NB4 (cell line): ENCODE results near the gene KIF13A.

Experiments
- DNase-seq: peaks from one replicate; pipeline ENCODE4 v3.0.0; 2010; ENCODE audit warnings: low read depth
- H3K4me3 ChIP-seq: one replicate; pipeline ENCODE4 v1.5.1; 2011; ENCODE audit warnings: mild to moderate bottlenecking, low read depth, low read length, moderate library complexity
- POLR2A ChIP-seq: IDR thresholded peaks from 2 replicates; pipeline ENCODE4 v1.6.1; 2011; ENCODE audit warnings: mild to moderate bottlenecking; ENCODE audit not compliant: insufficient read length; ENCODE audit errors: extremely low read depth
- TF ChIP-seq, protein P1 (sequence below): IDR thresholded peaks from one replicate; pipeline ENCODE4 v1.5.1; 2012; ENCODE audit warnings: low read depth, low read length

KIF13A gene

DNA sequence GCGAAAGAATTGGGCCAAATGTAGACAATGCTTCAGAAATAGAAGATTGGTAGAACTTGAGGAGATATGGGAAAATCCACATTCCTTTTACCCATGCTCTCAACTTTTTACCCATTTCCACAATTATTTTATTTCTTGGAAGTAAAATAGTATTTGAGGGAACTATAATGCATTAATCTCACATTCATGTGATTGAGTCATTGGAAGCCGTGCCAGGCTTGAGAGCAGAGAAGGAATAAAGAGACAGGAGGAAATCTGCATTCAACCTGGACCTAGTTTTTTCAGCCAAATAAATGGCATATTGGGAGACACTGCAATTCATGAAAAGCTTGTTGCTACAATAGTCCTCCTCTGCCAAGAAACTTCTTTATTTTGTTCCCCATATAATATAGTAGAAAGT, 278.0 kb downstream of the KIF13A start:
- DNase-seq, result no peak
- TF ChIP-seq, protein P1, sequence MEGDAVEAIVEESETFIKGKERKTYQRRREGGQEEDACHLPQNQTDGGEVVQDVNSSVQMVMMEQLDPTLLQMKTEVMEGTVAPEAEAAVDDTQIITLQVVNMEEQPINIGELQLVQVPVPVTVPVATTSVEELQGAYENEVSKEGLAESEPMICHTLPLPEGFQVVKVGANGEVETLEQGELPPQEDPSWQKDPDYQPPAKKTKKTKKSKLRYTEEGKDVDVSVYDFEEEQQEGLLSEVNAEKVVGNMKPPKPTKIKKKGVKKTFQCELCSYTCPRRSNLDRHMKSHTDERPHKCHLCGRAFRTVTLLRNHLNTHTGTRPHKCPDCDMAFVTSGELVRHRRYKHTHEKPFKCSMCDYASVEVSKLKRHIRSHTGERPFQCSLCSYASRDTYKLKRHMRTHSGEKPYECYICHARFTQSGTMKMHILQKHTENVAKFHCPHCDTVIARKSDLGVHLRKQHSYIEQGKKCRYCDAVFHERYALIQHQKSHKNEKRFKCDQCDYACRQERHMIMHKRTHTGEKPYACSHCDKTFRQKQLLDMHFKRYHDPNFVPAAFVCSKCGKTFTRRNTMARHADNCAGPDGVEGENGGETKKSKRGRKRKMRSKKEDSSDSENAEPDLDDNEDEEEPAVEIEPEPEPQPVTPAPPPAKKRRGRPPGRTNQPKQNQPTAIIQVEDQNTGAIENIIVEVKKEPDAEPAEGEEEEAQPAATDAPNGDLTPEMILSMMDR, result no peak
- no peak for TF ChIP-seq POLR2A
- no peak overlapping the region for H3K4me3 ChIP-seq
